Muscle layer of duodenum (tissue), 2 donors: ENCODE data around the gene BACH2.
"Not testable (repeated sequence)": the region's sequence is repeated elsewhere in the genome, so short reads cannot be mapped to it uniquely, and the experiment has no call there.

Experiments
- H3K27ac ChIP-seq: one replicate; pipeline ENCODE4 v1.7.0; 2013; ENCODE audit warnings: mild to moderate bottlenecking, low read length
- H3K27me3 ChIP-seq: one replicate; pipeline ENCODE4 v1.7.0; 2013; ENCODE audit warnings: low read depth, mild to moderate bottlenecking, control low read depth, low read length
- H3K36me3 ChIP-seq, 2 donors: one replicate each; pipeline ENCODE4 v1.7.0; 2013; ENCODE audit warnings: low read length in 2 of 2, control low read depth in 1 of 2, mild to moderate bottlenecking in 1 of 2; ENCODE audit not compliant: insufficient read depth in 2 of 2, control insufficient read depth in 1 of 2
- H3K4me1 ChIP-seq, 2 donors: one replicate each; pipeline ENCODE4 v1.7.0; 2013; ENCODE audit warnings: low read length in 2 of 2, mild to moderate bottlenecking in 2 of 2, control low read depth in 1 of 2, moderate library complexity in 1 of 2; ENCODE audit not compliant: insufficient read depth in 2 of 2, control insufficient read depth in 1 of 2
- H3K4me3 ChIP-seq, 2 donors: one replicate each; pipeline ENCODE4 v1.7.0; 2013; ENCODE audit warnings: low read length in 2 of 2, low read depth in 1 of 2, mild to moderate bottlenecking in 1 of 2
- H3K9me3 ChIP-seq, 2 donors: one replicate each; pipeline ENCODE4 v1.7.0; 2013; ENCODE audit warnings: low read length in 2 of 2, control low read depth in 1 of 2, mild to moderate bottlenecking in 1 of 2; ENCODE audit not compliant: control insufficient read depth in 1 of 2
- donor health status: healthy.

The BACH2 gene

DNA sequence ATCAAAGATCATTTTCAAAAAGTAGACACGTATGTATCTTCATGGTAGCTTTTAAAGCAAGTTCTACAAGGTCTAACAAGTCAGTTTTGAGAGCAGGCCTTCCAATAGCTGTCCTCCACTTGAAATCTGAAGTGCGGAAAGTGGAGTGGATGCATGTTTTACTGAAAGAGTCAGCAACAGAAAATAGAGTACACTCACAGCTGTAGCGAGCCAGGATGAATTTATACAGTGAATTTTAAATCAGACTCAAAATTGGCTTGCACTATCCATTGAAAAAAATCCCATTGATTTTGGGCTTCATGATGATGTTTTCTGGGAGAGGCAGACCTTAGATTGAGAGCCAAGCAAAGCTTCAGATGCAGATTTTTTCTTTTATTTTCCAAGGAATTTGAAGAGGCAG, 321.8 kb downstream of the BACH2 start:
- Histone ChIP-seq H3K4me3 (no peak overlapping the region), H3K27ac (no peak overlapping the region), H3K9me3 (no peaks in the 10 kb centered on the region), H3K27me3 (no peaks in the 10 kb centered on the region), H3K4me1 (peaks cover 0 to 10% of the 10 kb centered on the region in 2 donors), H3K36me3 (no peaks in the 10 kb centered on the region)

DNA sequence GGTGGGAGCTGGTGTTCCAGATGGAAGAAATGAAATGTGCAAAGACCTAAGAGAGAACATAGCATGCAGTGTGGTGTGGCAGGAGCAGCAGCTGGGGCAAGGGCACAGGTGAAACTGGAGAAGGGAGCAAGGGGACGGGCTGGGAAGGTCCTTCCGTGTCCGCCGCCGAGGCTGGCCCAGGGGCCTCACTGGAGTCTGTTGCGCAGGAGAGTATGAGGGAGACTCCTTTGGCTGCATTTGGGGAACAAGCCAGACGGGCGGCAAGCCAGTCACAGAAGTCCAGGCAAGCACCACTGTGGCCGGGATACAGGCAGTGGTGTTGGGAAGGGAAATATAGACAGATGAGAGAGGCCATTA, 324.6 kb downstream of the BACH2 start:
- H3K36me3 ChIP-seq, result no peaks in the 10 kb centered on the region

DNA sequence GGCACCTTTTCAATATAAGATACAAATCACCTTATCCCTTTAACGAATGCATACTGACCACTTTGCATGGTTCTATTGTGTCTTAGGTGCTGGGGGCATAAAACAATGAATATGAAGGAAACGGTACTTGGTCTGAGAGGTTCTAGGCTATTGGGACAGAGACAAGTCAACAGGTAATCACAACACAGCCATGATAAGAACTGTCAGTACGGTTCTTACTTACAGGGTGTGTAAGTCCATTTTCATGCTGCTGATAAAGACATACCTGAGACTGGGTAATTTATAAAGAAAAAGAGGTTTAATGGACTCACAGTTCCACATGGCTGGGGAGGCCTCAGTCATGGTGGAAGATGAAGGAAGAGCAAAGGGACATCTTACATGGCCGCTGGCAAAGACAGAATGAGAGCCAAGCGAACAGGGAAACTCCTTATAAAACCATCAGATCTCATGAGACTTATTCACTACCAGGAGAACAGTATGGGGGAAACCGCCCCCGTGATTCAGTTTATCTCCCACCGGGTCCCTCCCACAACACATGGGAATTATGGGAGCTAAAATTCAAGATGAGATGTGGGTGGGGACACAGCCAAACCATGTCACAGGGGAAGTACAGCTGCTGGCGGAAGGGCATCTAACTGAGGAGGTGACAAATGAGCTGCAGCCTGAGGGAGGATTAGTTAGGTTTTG, 325.2 kb downstream of the BACH2 start:
- not testable (repeated sequence) for H3K36me3 ChIP-seq, H3K9me3 ChIP-seq, H3K4me3 ChIP-seq, H3K27me3 ChIP-seq, H3K4me1 ChIP-seq, H3K27ac ChIP-seq

More for the DNA sequence above, 324.6 kb downstream of the BACH2 start:
- Histone ChIP-seq H3K27ac (no peak overlapping the region), H3K4me1 (no peaks in the 10 kb centered on the region), H3K9me3 (no peaks in the 10 kb centered on the region), H3K27me3 (no peaks in the 10 kb centered on the region), H3K4me3 (no peak overlapping the region)

DNA sequence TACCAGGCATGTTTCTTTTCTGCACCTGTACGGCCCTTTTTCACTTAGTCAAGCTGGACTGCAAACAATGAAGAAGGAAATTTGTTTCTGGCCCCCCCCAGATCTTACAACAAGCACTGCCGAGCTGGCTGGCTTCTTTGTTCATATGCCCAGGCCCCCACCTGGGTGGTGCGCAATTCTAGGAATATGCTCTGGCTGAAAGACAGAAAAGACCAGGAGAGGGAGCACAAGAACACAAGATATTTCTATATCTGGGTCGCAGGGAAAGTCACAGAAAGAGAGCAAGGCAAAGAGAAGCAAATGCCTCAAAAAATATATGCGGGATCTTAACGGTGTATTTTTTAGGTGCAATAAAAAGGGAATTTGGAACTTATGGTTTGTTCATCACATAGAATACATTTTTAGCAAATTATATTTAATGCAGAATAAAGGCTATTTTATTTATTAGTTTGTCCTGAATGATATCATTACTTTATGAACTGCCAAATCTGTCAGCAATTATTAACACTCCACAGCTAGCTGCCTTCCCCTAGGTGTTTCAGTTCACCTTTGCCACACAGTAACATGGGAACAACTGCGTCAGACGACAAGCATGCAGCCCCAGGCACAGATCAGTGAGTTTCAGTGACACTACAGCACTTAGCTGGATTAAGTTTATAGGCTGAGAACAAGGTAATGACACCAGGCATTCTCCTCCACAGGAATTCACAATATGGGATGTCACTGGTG, 325.9 kb downstream of the BACH2 start:
- H3K4me1 ChIP-seq, result no peaks in the 10 kb centered on the region
- H3K27me3 ChIP-seq, result no peaks in the 10 kb centered on the region

DNA sequence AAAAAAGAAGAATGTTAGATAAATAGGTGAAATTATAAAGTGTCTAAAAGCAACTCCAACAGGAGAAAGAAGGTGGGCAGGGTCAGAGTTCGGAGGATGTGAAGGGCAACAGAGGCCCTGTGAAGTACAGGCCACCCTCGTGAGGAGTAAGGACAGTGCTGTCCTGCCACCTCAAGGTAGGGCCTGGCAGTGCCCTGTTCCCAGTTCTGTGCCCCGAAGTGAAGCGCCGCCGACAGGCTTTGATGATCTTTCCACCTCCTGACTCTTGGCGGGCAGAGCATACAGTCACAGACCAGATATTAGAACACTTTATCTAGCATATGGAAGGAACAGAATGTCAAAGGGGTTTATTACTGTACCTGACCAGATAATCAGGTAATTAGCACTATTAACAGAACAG, 326.6 kb downstream of the BACH2 start:
- H3K4me3 ChIP-seq, result no peak overlapping the region
- no peaks in the 10 kb centered on the region for H3K36me3 ChIP-seq
- H3K27me3 ChIP-seq, result no peaks in the 10 kb centered on the region
- H3K9me3 ChIP-seq, result no peaks in the 10 kb centered on the region
- H3K4me1 ChIP-seq, result no peaks in the 10 kb centered on the region
- no peak overlapping the region for H3K27ac ChIP-seq

More for the DNA sequence above, 325.9 kb downstream of the BACH2 start:
- no peaks in the 10 kb centered on the region for H3K36me3 ChIP-seq
- no peak overlapping the region for H3K27ac ChIP-seq
- H3K9me3 ChIP-seq, result no peaks in the 10 kb centered on the region
- no peak overlapping the region for H3K4me3 ChIP-seq

DNA sequence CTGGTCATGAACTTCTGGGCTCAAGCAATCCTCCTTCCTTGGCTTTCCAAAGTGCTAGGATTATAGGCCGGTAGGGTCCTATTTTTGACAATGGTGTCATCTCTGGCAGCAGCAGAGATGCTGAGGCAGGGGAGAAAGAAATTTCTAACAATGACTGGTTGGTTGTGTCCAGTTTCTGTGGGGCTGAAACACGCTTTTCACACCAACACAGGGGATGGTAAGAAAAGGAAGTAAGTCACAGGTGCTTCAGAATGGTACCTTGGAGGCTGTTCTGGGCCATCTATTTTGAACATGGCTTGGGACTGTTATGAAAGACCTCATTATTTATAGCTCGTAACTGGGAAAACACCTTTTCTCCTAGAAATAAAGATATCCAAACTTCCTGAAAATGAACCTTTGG, 329.7 kb downstream of the BACH2 start:
- Histone ChIP-seq H3K4me1 (no peaks in the 10 kb centered on the region), H3K27me3 (no peaks in the 10 kb centered on the region), H3K36me3 (no peaks in the 10 kb centered on the region), H3K9me3 (no peaks in the 10 kb centered on the region), H3K27ac (no peak overlapping the region), H3K4me3 (no peak overlapping the region)

DNA sequence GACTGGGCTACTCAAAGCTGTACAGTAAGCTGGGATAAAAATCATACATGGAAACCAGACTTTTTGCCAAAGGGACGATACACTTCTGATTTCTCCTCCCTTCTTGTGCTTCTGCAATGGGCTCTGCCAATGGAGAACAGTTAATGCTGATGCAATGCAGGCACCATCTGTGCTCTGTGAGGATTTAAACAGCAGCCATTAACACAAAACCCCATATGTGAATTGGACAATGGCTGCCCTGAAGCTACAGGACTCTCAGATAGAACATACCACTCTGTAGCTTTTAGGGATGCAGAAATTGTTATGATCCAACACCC, 330.5 kb downstream of the BACH2 start:
- Histone ChIP-seq H3K4me3 (no peak overlapping the region), H3K27me3 (no peaks in the 10 kb centered on the region), H3K36me3 (no peaks in the 10 kb centered on the region), H3K4me1 (no peaks in the 10 kb centered on the region), H3K9me3 (no peaks in the 10 kb centered on the region), H3K27ac (no peak overlapping the region)

DNA sequence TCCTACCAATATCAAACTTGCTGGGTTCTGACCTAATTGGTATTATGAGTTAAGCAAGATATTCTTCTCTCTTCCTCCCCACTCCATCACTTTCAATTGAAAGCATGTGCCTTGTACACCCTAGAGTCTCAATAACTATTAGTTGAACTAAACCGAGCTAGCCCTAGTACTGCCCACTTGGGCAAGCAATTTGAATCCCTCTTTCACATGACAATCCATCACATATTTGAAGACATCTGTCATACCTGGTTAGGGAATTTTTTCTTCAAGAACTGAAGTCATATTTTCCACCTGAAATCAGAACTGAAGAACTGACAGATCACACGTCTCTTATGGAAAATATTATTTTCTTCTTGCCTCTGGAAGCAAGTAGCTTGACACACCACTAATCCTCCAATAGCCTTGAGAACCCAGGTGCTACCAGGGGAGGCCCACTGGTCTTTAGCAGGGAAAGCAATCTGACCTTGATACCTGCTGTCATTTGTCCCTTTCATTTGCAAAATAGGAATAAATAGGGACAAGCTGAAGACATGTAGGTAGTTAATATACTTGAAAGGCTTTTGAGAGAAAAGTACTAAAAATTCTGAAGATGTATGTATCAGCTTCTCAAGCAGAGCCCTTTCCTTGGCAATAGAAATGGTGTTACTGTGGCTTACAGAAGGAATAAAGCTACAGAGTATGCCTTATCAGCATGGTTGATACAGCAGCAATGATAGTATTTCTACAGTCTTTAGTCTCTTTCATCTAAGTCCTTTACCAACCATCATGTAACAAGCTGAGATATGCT, 331.0 kb downstream of the BACH2 start:
- Histone ChIP-seq H3K4me3 (no peak overlapping the region), H3K27ac (no peak overlapping the region), H3K4me1 (no peaks in the 10 kb centered on the region), H3K27me3 (no peaks in the 10 kb centered on the region), H3K36me3 (no peaks in the 10 kb centered on the region), H3K9me3 (no peaks in the 10 kb centered on the region)

DNA sequence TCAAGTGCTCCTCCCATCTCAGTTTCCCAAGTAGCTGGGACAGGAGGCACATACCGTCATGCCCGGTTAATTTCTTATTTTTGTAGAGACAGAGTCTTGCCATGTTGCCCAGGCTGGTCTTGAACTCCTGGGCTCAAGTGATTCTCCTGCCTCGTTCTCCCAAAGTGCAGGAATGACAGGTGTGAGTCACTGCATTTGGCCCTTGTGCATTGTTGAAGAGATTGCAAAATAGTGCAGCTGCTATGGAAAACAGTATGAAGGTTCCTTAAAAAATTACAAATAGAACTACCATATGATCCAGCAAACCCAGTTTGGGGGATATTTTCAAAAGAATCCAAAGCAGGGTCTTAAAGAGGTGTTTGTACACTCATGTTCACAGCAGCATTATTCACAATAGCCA, 333.3 kb downstream of the BACH2 start:
- Histone ChIP-seq H3K27me3 (no peaks in the 10 kb centered on the region), H3K9me3 (no peaks in the 10 kb centered on the region), H3K27ac (no peak overlapping the region)

DNA sequence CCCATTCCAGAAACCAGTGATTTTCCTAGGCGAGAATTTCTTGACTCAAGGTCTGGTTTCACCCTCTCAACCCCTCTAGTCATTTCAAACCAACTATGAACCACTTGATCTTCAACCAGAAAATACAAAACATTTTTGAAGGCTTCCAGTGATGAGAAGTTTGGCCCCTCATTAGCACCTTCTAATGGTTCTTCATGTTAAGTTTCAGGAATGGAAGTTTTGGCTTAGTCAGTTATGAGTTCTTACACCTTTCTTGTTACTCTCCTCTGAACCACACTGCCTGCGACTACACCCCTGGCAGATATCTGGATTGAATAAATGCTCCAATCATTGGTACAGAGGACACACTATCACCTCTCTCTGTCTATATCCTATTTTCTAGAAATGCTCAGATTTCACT, 335.2 kb downstream of the BACH2 start:
- Histone ChIP-seq H3K4me3 (no peak overlapping the region), H3K9me3 (no peaks in the 10 kb centered on the region), H3K36me3 (no peaks in the 10 kb centered on the region), H3K27ac (no peak overlapping the region), H3K4me1 (no peaks in the 10 kb centered on the region), H3K27me3 (no peaks in the 10 kb centered on the region)

More for the DNA sequence above, 333.3 kb downstream of the BACH2 start:
- no peaks in the 10 kb centered on the region for H3K36me3 ChIP-seq
- H3K4me3 ChIP-seq, result no peak overlapping the region
- H3K4me1 ChIP-seq, result no peaks in the 10 kb centered on the region

DNA sequence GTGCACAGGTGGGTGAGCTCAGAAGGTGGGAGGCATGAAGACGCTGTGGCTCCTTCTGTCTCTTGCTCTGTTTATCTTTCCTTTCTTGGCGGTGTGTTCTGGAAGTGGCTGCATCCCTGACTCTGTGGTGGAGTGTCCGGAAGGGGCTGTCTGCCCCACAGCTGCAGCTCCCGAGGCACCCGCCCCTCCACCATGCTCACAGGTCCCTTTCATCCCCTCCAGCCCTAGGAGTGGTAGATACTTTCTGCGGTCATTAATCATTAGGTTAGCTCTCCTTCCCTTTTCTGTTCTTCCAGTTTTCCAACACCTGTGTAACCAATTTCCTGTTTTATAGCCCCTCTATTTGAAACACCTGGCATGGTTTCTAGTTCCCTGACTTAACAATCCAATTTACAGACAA, 336.8 kb downstream of the BACH2 start:
- Histone ChIP-seq H3K4me1 (no peaks in the 10 kb centered on the region), H3K27me3 (no peaks in the 10 kb centered on the region), H3K27ac (no peak overlapping the region), H3K9me3 (no peaks in the 10 kb centered on the region), H3K36me3 (no peaks in the 10 kb centered on the region), H3K4me3 (no peak overlapping the region)
